B cell (primary cell): Measurements from ENCODE around the gene VTI1A. TPM values are rescaled to one million over a fixed set of nuclear protein-coding genes. Genes with fewer than 3 reads are reported as not detected.

ENCODE experiments used
- ATAC-seq: fragments of 200-7000 bp; cut with Tn5 transposase; one replicate; pipeline ENCODE4 v1.10.0; 2021; ENCODE audit warnings: low read depth, mild to moderate bottlenecking, moderate number of reproducible peaks, moderate library complexity
- CTCF ChIA-PET: fragments of 350-600 bp; sonication (Branson Sonifier 250); formaldehyde crosslinking; loops from one replicate; lab custom pipeline; 2021; ENCODE audit warnings: antibody characterized with exemption, inconsistent platforms; lab: Charles Lee
- POLR2A ChIA-PET: fragments of 350-600 bp; sonication (Branson Sonifier 250); formaldehyde crosslinking; loops from one replicate; lab custom pipeline; 2021; ENCODE audit warnings: antibody characterized with exemption; lab: Charles Lee
- DNase-seq: peaks from one replicate; pipeline ENCODE4 v3.0.0; 2013
- H2AFZ ChIP-seq: 2 replicates; pipeline ENCODE4 v1.6.1; 2012; ENCODE audit warnings: mild to moderate bottlenecking, low read depth, low read length; ENCODE audit not compliant: insufficient read depth, poor library complexity, severe bottlenecking
- H3K27ac ChIP-seq, 2 donors: 1 replicate in 1 of 2; 2 replicates in 1 of 2; pipeline ENCODE4 v1.5.1; 2012 to 2013; ENCODE audit warnings: low read length in 2 of 2, mild to moderate bottlenecking in 2 of 2, moderate library complexity in 1 of 2
- H3K27me3 ChIP-seq, 4 experiments: fragments of 200-600 bp in 1 of 4; sonication (generic) in 1 of 4; replicated peaks in 1 of 4; 1 replicate in 2 of 4; 2 replicates in 2 of 4; pipeline versions ENCODE4 v1.6.1 to v1.7.0; 2013 to 2016; ENCODE audit warnings: low read length in 3 of 4, mild to moderate bottlenecking in 2 of 4, mixed read lengths in 1 of 4, moderate library complexity in 1 of 4; ENCODE audit not compliant: insufficient read depth in 4 of 4, control insufficient read depth in 3 of 4; ENCODE audit errors: control extremely low read depth in 1 of 4
- H3K36me3 ChIP-seq, 2 experiments: replicated peaks in 1 of 2; 1 replicate in 1 of 2; 2 replicates in 1 of 2; pipeline versions ENCODE4 v1.6.1 to v1.7.1; 2013; ENCODE audit warnings: low read length in 1 of 2; ENCODE audit not compliant: insufficient read depth in 2 of 2, control insufficient read depth in 1 of 2; ENCODE audit errors: control extremely low read depth in 1 of 2, extremely low read depth in 1 of 2
- H3K4me1 ChIP-seq, 2 donors: fragments of 200-600 bp in 1 of 2; sonication (generic) in 1 of 2; 1 replicate in 1 of 2; 2 replicates in 1 of 2; pipeline versions ENCODE4 v1.5.1 to v1.6.1; 2013 to 2017; ENCODE audit warnings: low read length in 2 of 2; ENCODE audit not compliant: control insufficient read depth in 2 of 2, insufficient read depth in 2 of 2
- H3K4me2 ChIP-seq: replicated peaks from 2 replicates; pipeline ENCODE3; 2012; ENCODE audit warnings: mild to moderate bottlenecking, low read depth, low read length; ENCODE audit not compliant: poor library complexity, severe bottlenecking
- H3K4me3 ChIP-seq, 5 experiments: fragments of 200-600 bp in 1 of 5; sonication (generic) in 1 of 5; 1 replicate in 3 of 5; 2 replicates in 2 of 5; pipeline versions ENCODE4 v1.5.1 to v1.7.0; 2011 to 2016; ENCODE audit warnings: low read length in 4 of 5, mild to moderate bottlenecking in 4 of 5, low read depth in 2 of 5, control low read depth in 1 of 5, moderate library complexity in 1 of 5; ENCODE audit not compliant: insufficient read depth in 1 of 5; ENCODE audit errors: control extremely low read depth in 1 of 5, extremely low read depth in 1 of 5
- H3K79me2 ChIP-seq: fragments of 200-600 bp; sonication (generic); one replicate; pipeline ENCODE4 v1.6.0; 2016; ENCODE audit warnings: low read length; ENCODE audit not compliant: control insufficient read depth, insufficient read depth
- H3K9ac ChIP-seq: fragments of 200-600 bp; sonication (generic); 2 replicates; pipeline ENCODE4 v1.6.1; 2017; ENCODE audit warnings: mild to moderate bottlenecking, low read length, moderate library complexity
- H3K9me3 ChIP-seq, 3 donors: one replicate each; pipeline versions ENCODE4 v1.6.1 to v1.7.1; 2013; ENCODE audit warnings: low read length in 2 of 3; ENCODE audit not compliant: control insufficient read depth in 2 of 3, insufficient read depth in 1 of 3; ENCODE audit errors: control extremely low read depth in 1 of 3
- H4K20me1 ChIP-seq: 2 replicates; pipeline ENCODE4 v1.6.0; 2012; ENCODE audit warnings: mild to moderate bottlenecking, low read length; ENCODE audit not compliant: insufficient read depth, control insufficient read depth, poor library complexity, severe bottlenecking
- H3K27ac Mint-ChIP-seq: one replicate; pipeline ENCODE4 v1.8.0; 2021; ENCODE audit warnings: mixed read lengths
- H3K27me3 Mint-ChIP-seq: one replicate; pipeline ENCODE4 v1.8.0; 2021; ENCODE audit warnings: mixed read lengths
- H3K4me1 Mint-ChIP-seq: one replicate; pipeline ENCODE4 v1.8.0; 2021; ENCODE audit warnings: mixed read lengths
- H3K4me3 Mint-ChIP-seq: one replicate; pipeline ENCODE4 v1.8.0; 2021; ENCODE audit warnings: mixed read lengths
- H3K9me3 Mint-ChIP-seq: one replicate; pipeline ENCODE4 v1.8.0; 2022; ENCODE audit warnings: mixed read lengths; ENCODE audit not compliant: insufficient read depth
- CTCF ChIP-seq: fragments of 200-600 bp; IDR thresholded peaks from one replicate; pipeline ENCODE4 v1.8.0; 2022; ENCODE audit warnings: antibody characterized with exemption, mild to moderate bottlenecking
- EZH2 ChIP-seq: IDR thresholded peaks from 2 replicates; pipeline ENCODE4 v1.6.1; 2012; ENCODE audit warnings: borderline replicate concordance, low read depth, mild to moderate bottlenecking, moderate library complexity, low read length; ENCODE audit not compliant: insufficient read depth, poor library complexity, severe bottlenecking
- WGBS: methylation state at CpG from one replicate; pipeline ENCODE4 v1.1.5; 2013; ENCODE audit warnings: missing lambda C conversion rate; ENCODE audit not compliant: insufficient coverage; 5-methylcytosine and 5-hydroxymethylcytosine counted together
- intact Hi-C: fragments of 100-400 bp; cut with micrococcal nuclease; formaldehyde crosslinking; loops from one replicate; pipeline ENCODE4 v1.10.0; 2022
- polyA plus RNA-seq: library from polyadenylated mRNA; depleted of rRNA; stranded (reverse); fragments of >200 nt; gene quantifications from 2 replicates; pipeline ENCODE4 v1.2.3, GENCODE V29; 2012
- total RNA-seq, 2 donors: library from RNA; stranded (reverse); fragments of 120-200 nt in 1 of 2; gene quantifications; 1 replicate in 1 of 2; 2 replicates in 1 of 2; pipeline versions ENCODE4 v1.2.3 to v1.2.4, GENCODE V29; 2013 to 2022

The VTI1A gene
- total and polyA plus RNA-seq, 2 donors (not counting 1 experiment from before 2014, with no cell fraction given), result 20.0 to 84.1 TPM

- no peaks in the 10 kb centered on the region for H3K9me3 ChIP-seq
- H3K4me3 ChIP-seq, result no peak overlapping the region
- no peaks in the 10 kb centered on the region for H3K4me1 ChIP-seq
- no peaks in the 10 kb centered on the region for H3K27me3 Mint-ChIP-seq
- peaks cover 6% of the 10 kb centered on the region for H3K4me1 Mint-ChIP-seq
- H3K27me3 ChIP-seq, result no peaks in the 10 kb centered on the region
- no peak overlapping the region for H3K4me2 ChIP-seq
- CTCF ChIA-PET, result no interaction called here
- no peak overlapping the region for H3K27ac Mint-ChIP-seq
- peaks cover 3 to 6% of the 10 kb centered on the region in 2 experiments for H3K36me3 ChIP-seq
- no peaks in the 10 kb centered on the region for H4K20me1 ChIP-seq
- intact Hi-C loops, result no loop called here
- no peaks in the 10 kb centered on the region for H3K79me2 ChIP-seq
- 94% methylated on average over 3 of the region's 3 CpGs for WGBS
- no peak overlapping the region for H3K27ac ChIP-seq
- no peak overlapping the region for H3K4me3 Mint-ChIP-seq
- no peak for DNase-seq
- no peak for ATAC-seq
- TF ChIP-seq CTCF (no peak), EZH2 (no peak)
- POLR2A ChIA-PET, result no interaction called here
- H3K9me3 Mint-ChIP-seq, result no peaks in the 10 kb centered on the region
- H2AFZ ChIP-seq, result no peak overlapping the region
- no peak overlapping the region for H3K9ac ChIP-seq
Observed at GRCh38 chr10:112732277-112732921, 285.4 kb downstream of the VTI1A start.

- H3K4me3 ChIP-seq, result no peak overlapping the region
- no peaks in the 10 kb centered on the region for H3K79me2 ChIP-seq
- no CpG with 5 or more reads among the region's 4 CpGs for WGBS
- peaks cover 3 to 10% of the 10 kb centered on the region in 2 experiments for H3K36me3 ChIP-seq
- H3K27me3 Mint-ChIP-seq, result no peaks in the 10 kb centered on the region
- no peaks in the 10 kb centered on the region for H3K4me1 ChIP-seq
- H3K4me3 Mint-ChIP-seq, result no peak overlapping the region
- CTCF ChIA-PET, result no interaction called here
- no peak overlapping the region for H3K9ac ChIP-seq
- H3K9me3 ChIP-seq, result no peaks in the 10 kb centered on the region
- POLR2A ChIA-PET, result no interaction called here
- H3K27me3 ChIP-seq, result no peaks in the 10 kb centered on the region
- H4K20me1 ChIP-seq, result no peaks in the 10 kb centered on the region
- ATAC-seq (no peak), DNase-seq (no peak)
- no peak overlapping the region for H3K4me2 ChIP-seq
- H3K4me1 Mint-ChIP-seq, result peaks cover 6% of the 10 kb centered on the region
- no peak for TF ChIP-seq CTCF
- TF ChIP-seq EZH2, result no peak
- no peak overlapping the region for H2AFZ ChIP-seq
- no peak overlapping the region for H3K27ac ChIP-seq
- intact Hi-C loops, result no loop called here
- no peaks in the 10 kb centered on the region for H3K9me3 Mint-ChIP-seq
- no peak overlapping the region for H3K27ac Mint-ChIP-seq
Observed at GRCh38 chr10:112735041-112735695, 288.2 kb downstream of the VTI1A start.
